AG10803 (cell line): ENCODE data around the gene JPH3.

Experiments
- DNase-seq: peaks from one replicate; pipeline ENCODE4 v3.0.0; 2010; ENCODE audit warnings: low read depth
- H3K4me3 ChIP-seq: 2 replicates; pipeline ENCODE4 v1.5.1; 2011; ENCODE audit warnings: mild to moderate bottlenecking, low read length, control low read depth
- CTCF ChIP-seq: conservative IDR thresholded peaks from 2 replicates; pipeline ENCODE4 v1.5.1; 2011; ENCODE audit warnings: mild to moderate bottlenecking, low read length, control low read depth, inconsistent platforms

JPH3 gene

GRCh38 chr16:87707714-87708580 is 105.6 kb downstream of the JPH3 start:
- no peak for DNase-seq
- no peak for TF ChIP-seq CTCF
- H3K4me3 ChIP-seq: no peak overlapping the region

- no peak overlapping the region for H3K4me3 ChIP-seq
- no peak for TF ChIP-seq CTCF
- DNase-seq: no peak
These were observed 106.8 kb downstream of the JPH3 start for GRCh38 chr16:87708881-87709638.

GRCh38 chr16:87709677-87710076 is 107.4 kb downstream of the JPH3 start:
- no peak for TF ChIP-seq CTCF

GRCh38 chr16:87710887-87711286 is 108.6 kb downstream of the JPH3 start:
- H3K4me3 ChIP-seq: no peak overlapping the region
- no peak for DNase-seq
- no peak for TF ChIP-seq CTCF

More at GRCh38 chr16:87709677-87710076, 107.4 kb downstream of the JPH3 start:
- no peak for DNase-seq
- no peak overlapping the region for H3K4me3 ChIP-seq

- no peak overlapping the region for H3K4me3 ChIP-seq
- TF ChIP-seq CTCF: no peak
These were observed 110.0 kb downstream of the JPH3 start for GRCh38 chr16:87712184-87712762.

GRCh38 chr16:87713451-87714229 is 111.3 kb downstream of the JPH3 start:
- TF ChIP-seq CTCF: no peak
- DNase-seq: no peak
- no peak overlapping the region for H3K4me3 ChIP-seq

More at GRCh38 chr16:87712184-87712762, 110.0 kb downstream of the JPH3 start:
- no peak for DNase-seq
